Caco-2 (cell line): ENCODE measurements around the gene TMEM183A. TPM values are rescaled to one million over a fixed set of nuclear protein-coding genes. Genes with fewer than 3 reads are reported as not detected.

Experiments used
- BruUV-seq: library from RNA; stranded (reverse); fragments of 400-500 nt; replicated peaks from 2 replicates; lab custom pipeline; 2021; lab: Mats Ljungman, UMichigan
- CTCF ChIA-PET: fragments of 300-600 bp; sonication (Branson Sonifier 250); formaldehyde crosslinking; loops from one replicate; lab custom pipeline; 2022; ENCODE audit warnings: antibody characterized with exemption; lab: Charles Lee
- POLR2A ChIA-PET: fragments of 300-600 bp; sonication (Branson Sonifier 250); formaldehyde crosslinking; loops from one replicate; lab custom pipeline; 2022; ENCODE audit warnings: antibody characterized with exemption; lab: Charles Lee
- DNase-seq, 2 experiments: peaks; one replicate each; pipeline versions ENCODE4 v3.0.0 to v3.0.0-alpha.2; 2020 to 2022
- H3K27me3 ChIP-seq: replicated peaks from 2 replicates; pipeline ENCODE4 v1.6.0; 2011; ENCODE audit warnings: low read length; ENCODE audit not compliant: control insufficient read depth, insufficient read depth
- H3K36me3 ChIP-seq: 2 replicates; pipeline ENCODE4 v1.5.1; 2011; ENCODE audit warnings: low read length; ENCODE audit not compliant: control insufficient read depth, insufficient read depth
- H3K4me1 ChIP-seq: fragments of 250-450 bp; sonication (Bioruptor Pico); 2 replicates; pipeline ENCODE4 v1.5.1; 2020; ENCODE audit warnings: mild to moderate bottlenecking
- H3K4me3 ChIP-seq: 2 replicates; pipeline ENCODE4 v1.5.1; 2011; ENCODE audit warnings: low read depth, mild to moderate bottlenecking, control low read depth, low read length
- H3K9me3 ChIP-seq: fragments of 250-450 bp; sonication (Bioruptor Pico); 2 replicates; pipeline ENCODE4 v1.5.1; 2020; ENCODE audit warnings: mild to moderate bottlenecking, moderate library complexity
- H3K27ac Mint-ChIP-seq: one replicate; pipeline ENCODE4 v1.8.0; 2022; ENCODE audit warnings: mixed read lengths; ENCODE audit not compliant: unreplicated experiment
- H3K27me3 Mint-ChIP-seq: one replicate; pipeline ENCODE4 v1.8.0; 2022; ENCODE audit warnings: mixed read lengths; ENCODE audit not compliant: insufficient read depth, unreplicated experiment
- H3K36me3 Mint-ChIP-seq: one replicate; pipeline ENCODE4 v1.8.0; 2022; ENCODE audit warnings: mild to moderate bottlenecking, mixed read lengths; ENCODE audit not compliant: insufficient read depth, unreplicated experiment
- H3K4me1 Mint-ChIP-seq: one replicate; pipeline ENCODE4 v1.8.0; 2022; ENCODE audit warnings: low read depth, mixed read lengths; ENCODE audit not compliant: unreplicated experiment
- H3K4me3 Mint-ChIP-seq: one replicate; pipeline ENCODE4 v1.8.0; 2022; ENCODE audit warnings: mild to moderate bottlenecking, moderate library complexity, mixed read lengths; ENCODE audit not compliant: unreplicated experiment
- H3K9me3 Mint-ChIP-seq: one replicate; pipeline ENCODE4 v1.8.0; 2022; ENCODE audit warnings: mixed read lengths; ENCODE audit not compliant: unreplicated experiment
- intact Hi-C: fragments of 100-400 bp; cut with micrococcal nuclease; formaldehyde crosslinking; loops from one replicate; pipeline ENCODE4 v1.10.0; 2022; ENCODE audit not compliant: unreplicated experiment
- total RNA-seq: library from RNA; stranded (reverse); gene quantifications from 2 replicates; pipeline ENCODE4 v1.2.3, GENCODE V29; 2022
- TF ChIP-seq, protein P1 (sequence below), 2 experiments: fragments of 200-600 bp in 1 of 2; IDR thresholded peaks; 1 replicate in 1 of 2; 2 replicates in 1 of 2; pipeline versions ENCODE4 v1.5.1 to v1.8.0; 2011 to 2022; ENCODE audit warnings: antibody characterized with exemption in 1 of 2, control low read depth in 1 of 2, inconsistent platforms in 1 of 2, low read depth in 1 of 2, low read length in 1 of 2, mild to moderate bottlenecking in 1 of 2, moderate library complexity in 1 of 2; ENCODE audit not compliant: insufficient read depth in 1 of 2, severe bottlenecking in 1 of 2, unreplicated experiment in 1 of 2

Gene TMEM183A
- total RNA-seq, 1 experiment from 2014 or later, result 74.3 TPM

- no peak overlapping the region for H3K27ac Mint-ChIP-seq
- no peaks in the 10 kb centered on the region for H3K9me3 ChIP-seq
- no peaks in the 10 kb centered on the region for H3K36me3 ChIP-seq
- no TSS peak for BruUV-seq
- H3K36me3 Mint-ChIP-seq, result no peaks in the 10 kb centered on the region
- H3K27me3 ChIP-seq, result no peaks in the 10 kb centered on the region
- no peak overlapping the region for H3K4me3 Mint-ChIP-seq
- TF ChIP-seq, protein P1, sequence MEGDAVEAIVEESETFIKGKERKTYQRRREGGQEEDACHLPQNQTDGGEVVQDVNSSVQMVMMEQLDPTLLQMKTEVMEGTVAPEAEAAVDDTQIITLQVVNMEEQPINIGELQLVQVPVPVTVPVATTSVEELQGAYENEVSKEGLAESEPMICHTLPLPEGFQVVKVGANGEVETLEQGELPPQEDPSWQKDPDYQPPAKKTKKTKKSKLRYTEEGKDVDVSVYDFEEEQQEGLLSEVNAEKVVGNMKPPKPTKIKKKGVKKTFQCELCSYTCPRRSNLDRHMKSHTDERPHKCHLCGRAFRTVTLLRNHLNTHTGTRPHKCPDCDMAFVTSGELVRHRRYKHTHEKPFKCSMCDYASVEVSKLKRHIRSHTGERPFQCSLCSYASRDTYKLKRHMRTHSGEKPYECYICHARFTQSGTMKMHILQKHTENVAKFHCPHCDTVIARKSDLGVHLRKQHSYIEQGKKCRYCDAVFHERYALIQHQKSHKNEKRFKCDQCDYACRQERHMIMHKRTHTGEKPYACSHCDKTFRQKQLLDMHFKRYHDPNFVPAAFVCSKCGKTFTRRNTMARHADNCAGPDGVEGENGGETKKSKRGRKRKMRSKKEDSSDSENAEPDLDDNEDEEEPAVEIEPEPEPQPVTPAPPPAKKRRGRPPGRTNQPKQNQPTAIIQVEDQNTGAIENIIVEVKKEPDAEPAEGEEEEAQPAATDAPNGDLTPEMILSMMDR (IDR thresholded peaks at IDR 0.05; ENCODE audit: insufficient read depth in 1 of 2, low read depth in 1 of 2, low read length in 1 of 2, severe bottlenecking in 1 of 2, unreplicated experiment in 1 of 2), result no peak
- CTCF ChIA-PET, result interaction anchor here (0.6 to 0.7 kb wide), 2 partner anchors 182 to 283 kb away, joined by 3 to 4 read pairs; no protein-coding TSS in a partner anchor
- H3K9me3 Mint-ChIP-seq, result no peaks in the 10 kb centered on the region
- H3K4me1 Mint-ChIP-seq, result peaks cover 10% of the 10 kb centered on the region
- H3K27me3 Mint-ChIP-seq, result no peaks in the 10 kb centered on the region
- POLR2A ChIA-PET, result no interaction called here
- no peak for DNase-seq
- H3K4me1 ChIP-seq, result peaks cover 3% of the 10 kb centered on the region; the same call in 1 of the 2 replicates
- intact Hi-C loops, result no loop called here
- no peak overlapping the region for H3K4me3 ChIP-seq
Observed at GRCh38 chr1:203045336-203045735, 38.2 kb downstream of the TMEM183A start.

DNA sequence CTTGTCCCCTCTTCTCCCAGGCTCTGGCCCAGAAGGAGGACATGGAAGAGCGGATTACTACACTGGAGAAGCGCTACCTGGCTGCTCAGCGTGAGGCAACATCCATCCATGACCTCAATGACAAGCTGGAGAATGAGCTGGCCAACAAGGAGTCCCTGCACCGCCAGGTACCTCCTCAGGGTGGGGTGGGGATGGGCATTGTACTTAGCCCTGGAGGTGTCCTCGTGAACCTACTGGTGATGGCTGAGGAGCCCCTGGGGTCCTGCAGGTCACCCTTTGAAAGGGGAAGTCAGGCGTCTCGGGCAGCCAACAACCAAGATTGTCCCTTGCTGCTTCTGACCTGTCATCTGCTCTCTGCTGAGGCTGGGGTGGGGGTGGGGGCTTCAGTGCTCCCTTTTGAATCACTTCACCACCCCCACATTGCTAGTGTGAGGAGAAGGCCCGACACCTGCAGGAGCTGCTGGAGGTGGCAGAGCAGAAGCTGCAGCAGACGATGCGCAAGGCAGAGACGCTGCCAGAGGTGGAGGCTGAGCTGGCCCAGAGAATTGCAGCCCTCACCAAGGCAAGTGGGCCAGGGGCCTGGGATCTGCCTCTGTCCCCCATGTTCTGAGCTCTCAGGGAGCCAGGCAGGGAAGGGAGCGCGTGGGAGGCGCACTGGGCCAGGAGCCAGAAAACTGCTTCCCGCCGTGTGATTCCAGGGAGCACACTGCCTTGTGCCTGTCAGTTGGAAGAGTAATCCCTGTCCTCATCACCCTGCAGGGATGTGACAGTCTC is 38.8 kb downstream of the TMEM183A start:
- Mint-ChIP-seq H3K4me3 (no peak overlapping the region), H3K36me3 (no peaks in the 10 kb centered on the region), H3K9me3 (no peaks in the 10 kb centered on the region), H3K27ac (no peak overlapping the region), H3K4me1 (peaks cover 3% of the 10 kb centered on the region), H3K27me3 (no peaks in the 10 kb centered on the region)
- Histone ChIP-seq H3K36me3 (no peaks in the 10 kb centered on the region), H3K4me1 (no peaks in the 10 kb centered on the region), H3K4me3 (no peak overlapping the region), H3K9me3 (no peaks in the 10 kb centered on the region), H3K27me3 (no peaks in the 10 kb centered on the region)
- ChIA-PET CTCF (interaction anchor here (0.6 to 0.7 kb wide), 2 partner anchors 181 to 282 kb away, joined by 3 to 4 read pairs; no protein-coding TSS in a partner anchor), POLR2A (no interaction called here)
- no TSS peak for BruUV-seq
- no peak for DNase-seq
- intact Hi-C loops, result no loop called here
- TF ChIP-seq, protein P1 (IDR thresholded peaks at IDR 0.05; ENCODE audit: insufficient read depth in 1 of 2, low read depth in 1 of 2, low read length in 1 of 2, severe bottlenecking in 1 of 2, unreplicated experiment in 1 of 2), result no peak

GRCh38 chr1:203046984-203047630 is 39.9 kb downstream of the TMEM183A start:
- H3K4me3 ChIP-seq, result no peak overlapping the region
- ChIA-PET POLR2A (no interaction called here), CTCF (interaction anchor here (0.6 kb wide), 1 partner anchor 71 kb away, joined by 7 read pairs; no protein-coding TSS in a partner anchor)
- no peaks in the 10 kb centered on the region for H3K27me3 Mint-ChIP-seq
- TF ChIP-seq, protein P1 (IDR thresholded peaks at IDR 0.05; ENCODE audit: insufficient read depth in 1 of 2, low read depth in 1 of 2, low read length in 1 of 2, severe bottlenecking in 1 of 2, unreplicated experiment in 1 of 2), result no peak
- no peaks in the 10 kb centered on the region for H3K9me3 ChIP-seq
- no TSS peak for BruUV-seq
- H3K4me3 Mint-ChIP-seq, result no peak overlapping the region
- H3K36me3 ChIP-seq, result no peaks in the 10 kb centered on the region
- H3K27me3 ChIP-seq, result no peaks in the 10 kb centered on the region
- DNase-seq, result no peak
- intact Hi-C loops, result no loop called here
- no peaks in the 10 kb centered on the region for H3K36me3 Mint-ChIP-seq
- H3K27ac Mint-ChIP-seq, result no peak overlapping the region
- no peaks in the 10 kb centered on the region for H3K4me1 Mint-ChIP-seq
- H3K9me3 Mint-ChIP-seq, result no peaks in the 10 kb centered on the region
- H3K4me1 ChIP-seq, result no peaks in the 10 kb centered on the region
